IPS-15b (cell line): ENCODE results near the gene KNCN.

Experiments
- H3K27me3 ChIP-seq: one replicate; pipeline ENCODE4 v1.6.1; 2013; ENCODE audit warnings: low read length; ENCODE audit not compliant: control insufficient read depth, insufficient read depth
- H3K36me3 ChIP-seq: one replicate; pipeline ENCODE4 v1.6.1; 2013; ENCODE audit warnings: low read length; ENCODE audit not compliant: control insufficient read depth, insufficient read depth
- H3K4me1 ChIP-seq: one replicate; pipeline ENCODE4 v1.6.1; 2013; ENCODE audit warnings: mild to moderate bottlenecking, low read length; ENCODE audit not compliant: control insufficient read depth, insufficient read depth
- H3K4me3 ChIP-seq: one replicate; pipeline ENCODE4 v1.5.1; 2013; ENCODE audit warnings: low read depth, low read length
- H3K9ac ChIP-seq: one replicate; pipeline ENCODE4 v1.6.1; 2013; ENCODE audit warnings: low read depth, mild to moderate bottlenecking, low read length
- H3K9me3 ChIP-seq: one replicate; pipeline ENCODE4 v1.6.1; 2013; ENCODE audit warnings: mild to moderate bottlenecking, low read length; ENCODE audit not compliant: control insufficient read depth, insufficient read depth

Gene KNCN

GRCh38 chr1:46501528-46501927 is 49.9 kb downstream of the KNCN start:
- Histone ChIP-seq H3K9me3 (no peaks in the 10 kb centered on the region), H3K36me3 (no peaks in the 10 kb centered on the region), H3K27me3 (peaks cover 60% of the 10 kb centered on the region), H3K4me1 (peaks cover 5% of the 10 kb centered on the region), H3K9ac (no peak overlapping the region), H3K4me3 (no peak overlapping the region)

GRCh38 chr1:46497665-46498064 is 53.8 kb downstream of the KNCN start:
- Histone ChIP-seq H3K27me3 (peaks cover 88% of the 10 kb centered on the region), H3K4me1 (peaks cover 5% of the 10 kb centered on the region), H3K9me3 (no peaks in the 10 kb centered on the region), H3K9ac (no peak overlapping the region), H3K36me3 (no peaks in the 10 kb centered on the region), H3K4me3 (no peak overlapping the region)

GRCh38 chr1:46497020-46497419 is 54.4 kb downstream of the KNCN start:
- no peak overlapping the region for H3K9ac ChIP-seq
- peaks cover 88% of the 10 kb centered on the region for H3K27me3 ChIP-seq
- H3K4me3 ChIP-seq: no peak overlapping the region
- H3K36me3 ChIP-seq: no peaks in the 10 kb centered on the region
- no peaks in the 10 kb centered on the region for H3K9me3 ChIP-seq
- peaks cover 12% of the 10 kb centered on the region for H3K4me1 ChIP-seq

- H3K9ac ChIP-seq: no peak overlapping the region
- no peak overlapping the region for H3K4me3 ChIP-seq
- peaks cover 12% of the 10 kb centered on the region for H3K4me1 ChIP-seq
- peaks cover 88% of the 10 kb centered on the region for H3K27me3 ChIP-seq
- no peaks in the 10 kb centered on the region for H3K9me3 ChIP-seq
- H3K36me3 ChIP-seq: no peaks in the 10 kb centered on the region
Measured at GRCh38 chr1:46496505-46496904, 54.9 kb downstream of the KNCN start.

GRCh38 chr1:46495778-46496177 is 55.7 kb downstream of the KNCN start:
- H3K9ac ChIP-seq: no peak overlapping the region
- no peak overlapping the region for H3K4me3 ChIP-seq
- no peaks in the 10 kb centered on the region for H3K36me3 ChIP-seq
- peaks cover 90% of the 10 kb centered on the region for H3K27me3 ChIP-seq
- H3K9me3 ChIP-seq: no peaks in the 10 kb centered on the region
- H3K4me1 ChIP-seq: peaks cover 12% of the 10 kb centered on the region
